Central memory CD4-positive, alpha-beta T cell (primary cell): Measurements from ENCODE around the gene ARHGEF1.
"Not testable (repeated sequence)": the region's sequence is repeated elsewhere in the genome, so short reads cannot be mapped to it uniquely, and the experiment has no call there.

ENCODE experiments used
- DNase-seq: peaks from one replicate; pipeline ENCODE4 v3.0.0; 2022

ARHGEF1 gene

DNA sequence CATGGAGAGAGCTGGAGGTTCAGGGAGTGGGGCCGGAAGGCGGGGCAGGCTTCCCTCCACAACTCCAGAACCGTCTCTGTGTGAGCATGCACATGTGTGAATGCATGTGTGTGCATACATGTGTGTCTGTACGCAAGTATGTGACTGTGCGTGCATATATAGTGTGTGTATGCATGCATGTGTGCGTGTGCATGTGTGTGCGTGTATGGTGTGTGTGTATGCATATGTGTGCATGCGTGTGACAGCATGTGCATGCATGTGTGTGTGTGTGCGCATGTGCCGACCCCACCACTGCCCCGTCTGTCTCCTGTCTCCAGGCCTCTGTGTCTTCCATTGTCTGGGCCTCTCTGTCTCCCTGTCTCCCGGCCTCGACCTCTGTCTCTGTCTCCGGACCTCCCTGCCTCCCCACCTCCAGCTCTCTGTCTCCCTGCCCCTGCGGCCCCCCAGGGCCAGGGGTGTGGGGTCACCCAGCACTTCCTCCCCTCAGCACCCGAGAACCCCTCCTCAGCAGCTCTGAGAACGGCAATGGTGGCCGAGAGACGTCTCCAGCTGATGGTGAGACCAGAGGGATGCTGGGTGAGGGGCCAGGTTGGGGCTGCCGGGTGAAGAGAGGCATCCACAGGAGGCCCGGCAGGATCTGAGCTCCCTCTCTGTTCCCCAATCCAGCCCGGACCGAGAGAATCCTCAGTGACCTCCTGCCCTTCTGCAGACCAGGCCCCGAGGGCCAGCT, 22.5 kb downstream of the ARHGEF1 start:
- no peak for DNase-seq

- no peak for DNase-seq
Observed at GRCh38 chr19:41906271-41906670, 23.3 kb downstream of the ARHGEF1 start.

GRCh38 chr19:41906916-41907680, 24.1 kb downstream of the ARHGEF1 start:
- no peak for DNase-seq

GRCh38 chr19:41907994-41908615, 25.1 kb downstream of the ARHGEF1 start:
- DNase-seq: no peak

- DNase-seq: no peak
Observed at GRCh38 chr19:41908724-41909464, 25.9 kb downstream of the ARHGEF1 start.

- no peak for DNase-seq
Observed at GRCh38 chr19:41909706-41910105, 26.7 kb downstream of the ARHGEF1 start.

DNA sequence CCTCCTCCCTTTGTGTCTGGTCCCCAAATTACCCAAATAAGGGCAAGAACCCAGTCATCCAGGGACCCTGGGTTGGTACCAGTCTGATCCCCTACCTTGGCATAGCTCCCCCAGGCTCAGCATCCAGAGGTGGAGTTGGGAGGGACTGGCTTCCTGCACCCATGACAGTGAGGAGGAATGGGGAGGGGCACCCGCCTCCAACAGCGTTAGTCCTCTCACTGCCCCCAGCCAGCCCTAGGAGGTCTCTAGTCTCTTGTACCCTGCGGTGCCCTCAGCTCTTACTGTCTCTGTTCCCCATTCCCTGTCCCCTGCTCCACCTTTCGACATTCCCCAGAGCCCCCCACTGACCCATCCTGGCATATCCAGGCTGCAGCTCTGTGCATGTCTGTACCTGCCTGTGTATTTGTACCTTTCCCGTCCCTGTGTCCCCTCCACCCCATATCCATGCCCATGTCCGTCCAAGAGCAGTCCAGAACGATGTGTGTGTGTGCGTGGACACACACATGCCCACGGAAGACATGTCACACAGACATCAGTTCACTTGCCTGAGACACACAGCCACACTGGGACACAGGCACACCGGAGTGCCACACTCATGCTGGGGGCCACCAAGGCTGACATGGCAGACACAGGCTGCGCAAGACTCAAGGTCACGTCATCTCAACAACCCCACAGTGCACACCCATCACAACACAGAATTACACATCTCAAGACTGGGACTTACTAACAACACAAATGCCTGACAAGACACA, 27.4 kb downstream of the ARHGEF1 start:
- DNase-seq: no peak

- DNase-seq: no peak
Observed at GRCh38 chr19:41910992-41911888, 28.3 kb downstream of the ARHGEF1 start.

GRCh38 chr19:41911889-41912731, 29.1 kb downstream of the ARHGEF1 start:
- no peak for DNase-seq

DNA sequence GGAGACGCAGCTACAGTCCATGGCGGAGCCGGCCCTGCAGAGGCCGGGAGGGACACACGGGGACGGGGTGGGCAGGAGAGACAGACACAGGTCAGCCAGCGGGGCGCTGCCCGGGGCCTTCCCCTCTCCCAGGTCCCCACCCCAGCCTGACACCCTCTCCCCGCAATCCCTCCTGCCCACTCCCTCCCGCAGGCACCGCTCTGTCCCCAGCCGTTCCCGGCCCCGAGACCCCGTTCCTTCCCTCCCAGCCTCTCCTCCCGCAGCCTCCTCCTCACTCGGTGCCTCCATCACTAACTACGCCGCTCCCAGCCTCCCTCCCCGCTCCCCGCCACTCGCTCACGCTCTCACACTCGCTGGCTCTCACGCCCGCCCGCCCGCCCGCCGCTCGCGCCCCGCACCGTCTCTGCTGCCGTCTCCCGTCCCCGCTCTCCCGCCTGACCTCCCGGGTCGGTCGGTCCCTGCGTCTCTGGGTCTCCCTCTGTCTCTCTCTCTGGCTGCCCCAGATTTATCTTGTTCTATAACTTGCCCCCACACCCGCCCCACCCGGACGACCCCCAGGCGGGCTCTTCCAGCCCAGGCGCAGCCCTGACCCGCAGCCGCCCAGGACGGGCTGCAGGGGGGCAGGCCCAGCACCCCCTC, 30.0 kb downstream of the ARHGEF1 start:
- no peak for DNase-seq

DNA sequence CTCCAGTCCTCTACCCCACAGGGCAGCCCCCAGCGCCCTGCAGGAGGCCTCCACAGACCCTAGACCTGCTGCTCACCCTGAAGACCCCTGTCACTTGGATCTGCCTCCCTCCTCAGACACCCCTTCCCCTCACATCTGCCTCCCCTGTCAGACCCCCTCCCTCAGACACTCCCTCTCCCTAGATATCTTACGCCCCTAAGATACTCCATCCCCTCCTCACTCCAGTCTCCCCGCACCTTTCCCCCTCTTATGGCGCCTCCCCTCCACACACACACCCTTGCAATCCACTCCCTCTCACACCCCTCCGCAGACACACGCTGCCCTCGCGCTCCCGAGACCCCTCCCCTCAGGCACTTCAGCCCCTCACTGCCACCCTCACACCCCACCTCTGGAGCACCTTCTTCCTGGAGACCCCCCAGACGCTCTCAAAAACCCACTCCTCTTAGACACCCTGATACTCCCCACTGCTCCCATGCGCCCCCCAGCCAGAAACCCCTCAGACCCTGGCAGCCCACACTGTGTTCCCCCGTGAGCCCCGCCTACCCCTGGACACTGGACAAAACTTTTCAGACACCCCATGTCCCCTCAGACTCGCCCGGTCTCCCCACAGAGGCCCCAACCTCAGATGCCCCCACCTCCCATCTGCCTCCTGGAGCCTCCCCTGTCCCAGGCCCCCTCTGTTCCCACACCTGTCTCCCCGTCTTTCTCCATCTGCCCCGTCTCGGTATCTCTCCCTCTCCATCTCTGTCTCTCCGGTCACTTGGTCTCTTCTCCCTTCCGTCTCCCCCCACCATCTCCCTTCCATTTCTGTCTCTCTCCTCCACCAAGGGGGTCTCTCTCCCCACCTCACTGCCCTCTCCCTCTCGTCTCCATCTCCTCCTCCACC, 30.8 kb downstream of the ARHGEF1 start:
- DNase-seq: no peak

GRCh38 chr19:41914424-41914834, 31.4 kb downstream of the ARHGEF1 start:
- not testable (repeated sequence) for DNase-seq

- no peak for DNase-seq
Observed at GRCh38 chr19:41915021-41915775, 32.2 kb downstream of the ARHGEF1 start.

GRCh38 chr19:41915776-41916414, 32.9 kb downstream of the ARHGEF1 start:
- DNase-seq: no peak

GRCh38 chr19:41917676-41918075, 34.7 kb downstream of the ARHGEF1 start:
- no peak for DNase-seq

DNA sequence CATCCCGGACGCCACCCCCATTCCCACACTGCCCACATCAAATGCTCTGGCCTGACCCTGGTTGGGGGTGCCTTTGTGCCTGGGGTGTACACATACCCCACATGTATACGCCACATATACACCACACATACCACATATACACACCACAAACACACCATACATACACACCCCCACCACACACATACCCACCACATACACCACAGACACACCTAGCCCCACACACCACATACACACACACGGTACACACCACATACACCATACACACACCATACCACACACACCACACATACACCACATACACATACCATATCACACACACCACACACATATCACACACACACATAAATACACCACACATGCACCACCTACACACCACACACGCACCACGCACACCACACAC, 35.1 kb downstream of the ARHGEF1 start:
- DNase-seq: no peak

DNA sequence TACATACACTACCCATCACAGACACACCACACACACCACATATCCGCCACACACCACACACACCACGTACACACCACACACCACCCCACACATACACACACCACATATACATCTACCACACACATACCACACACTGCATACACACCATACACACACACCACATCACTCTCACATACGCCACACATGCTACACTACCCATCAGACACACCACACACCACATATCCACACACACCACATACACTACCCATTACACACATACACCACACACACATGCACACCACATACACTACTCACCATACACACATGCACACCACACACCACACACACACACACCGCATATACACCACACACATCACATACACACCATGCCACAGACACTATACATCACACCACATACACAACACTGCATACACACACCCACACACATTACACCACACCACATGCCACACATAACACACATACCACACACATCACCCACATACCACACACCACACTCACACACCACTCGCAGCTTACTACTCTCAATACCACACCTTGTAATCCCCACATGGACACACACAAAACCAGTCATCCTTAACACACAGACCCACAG, 35.8 kb downstream of the ARHGEF1 start:
- DNase-seq: no peak
